HepG2 (cell line): ENCODE data around the gene SLC66A3. TPM values are rescaled to one million over a fixed set of nuclear protein-coding genes. Genes with fewer than 3 reads are reported as not detected.

ENCODE experiments used
- ETV6 ChIP-seq: sonication (generic); formaldehyde crosslinking; conservative IDR thresholded peaks from 2 replicates; pipeline ENCODE4 v1.4.0; 2020; ENCODE audit warnings: missing genetic modification reagents
- GATAD1 ChIP-seq: IDR thresholded peaks from 2 replicates; pipeline ENCODE4 v1.6.1; 2016; ENCODE audit warnings: missing genetic modification reagents, missing compliant biosample characterization
- GLI4 ChIP-seq: sonication (generic); formaldehyde crosslinking; IDR thresholded peaks from 2 replicates; pipeline ENCODE4 v1.5.1; 2020; ENCODE audit warnings: missing genetic modification reagents, mild to moderate bottlenecking, moderate library complexity, borderline replicate concordance
- GMEB1 ChIP-seq: sonication (generic); formaldehyde crosslinking; IDR thresholded peaks from 2 replicates; pipeline ENCODE4 v1.5.1; 2020; ENCODE audit warnings: missing genetic modification reagents, mild to moderate bottlenecking, borderline replicate concordance
- GZF1 ChIP-seq: sonication (generic); formaldehyde crosslinking; IDR thresholded peaks from 2 replicates; pipeline ENCODE4 v1.5.1; 2020; ENCODE audit warnings: mild to moderate bottlenecking, missing genetic modification reagents
- HOXA7 ChIP-seq: sonication (generic); formaldehyde crosslinking; IDR thresholded peaks from 2 replicates; pipeline ENCODE4 v1.8.1; 2022; ENCODE audit warnings: mild to moderate bottlenecking, missing genetic modification reagents, moderate library complexity
- KDM3A ChIP-seq: IDR thresholded peaks from 2 replicates; pipeline ENCODE4 v1.6.1; 2018; ENCODE audit warnings: low read depth, missing compliant biosample characterization
- RFX5 ChIP-seq: IDR thresholded peaks from 2 replicates; pipeline ENCODE4 v1.6.1; 2011; ENCODE audit warnings: low read depth, low read length, improper control_type of control experiment
- SNAPC2 ChIP-seq: sonication (generic); formaldehyde crosslinking; IDR thresholded peaks from 2 replicates; pipeline ENCODE4 v1.8.1; 2022; ENCODE audit warnings: mild to moderate bottlenecking, missing genetic modification reagents
- SRY ChIP-seq: sonication (generic); formaldehyde crosslinking; IDR thresholded peaks from 2 replicates; pipeline ENCODE4 v1.8.0; 2022; ENCODE audit warnings: mild to moderate bottlenecking, missing genetic modification reagents
- TOE1 ChIP-seq: sonication (generic); formaldehyde crosslinking; IDR thresholded peaks from 2 replicates; pipeline ENCODE4 v1.4.0; 2020; ENCODE audit warnings: mild to moderate bottlenecking, missing genetic modification reagents
- ZFP90 ChIP-seq: sonication (generic); formaldehyde crosslinking; IDR thresholded peaks from 2 replicates; pipeline ENCODE4 v1.8.0; 2022; ENCODE audit warnings: missing genetic modification reagents, mild to moderate bottlenecking, inconsistent platforms, borderline replicate concordance
- ZNF879 ChIP-seq: sonication (generic); formaldehyde crosslinking; IDR thresholded peaks from 2 replicates; pipeline ENCODE4 v1.8.1; 2023; ENCODE audit warnings: missing genetic modification reagents
- polyA plus RNA-seq, 8 experiments: library from polyadenylated mRNA; depleted of rRNA in 3 of 8; stranded (reverse) in 7 of 8; unstranded in 1 of 8; fragments of >200 nt; fragmentation: Illumina TruSeq in 4 of 8; extraction: Trizol in 4 of 8; gene quantifications; 2 replicates each; pipeline versions ENCODE4 v1.2.1 to v1.2.3, GENCODE V29; 2011 to 2016; ENCODE audit warnings: low read depth in 4 of 8, missing spikeins in 1 of 8, mixed read lengths in 1 of 8; ENCODE audit not compliant: insufficient read depth in 1 of 8
- total RNA-seq, 5 experiments: library from RNA; depleted of rRNA; stranded (reverse); fragments of >200 nt; fragmentation: Illumina TruSeq; extraction: Trizol; gene quantifications; 2 replicates each; pipeline ENCODE4 v1.2.3, GENCODE V29; 2016; ENCODE audit warnings: low read depth in 1 of 5
- TF ChIP-seq, protein P1 (sequence below): sonication (generic); formaldehyde crosslinking; IDR thresholded peaks from 2 replicates; pipeline ENCODE4 v1.8.1; 2023; ENCODE audit warnings: missing genetic modification reagents, inconsistent platforms, borderline replicate concordance
- TF ChIP-seq, protein P2 (sequence below): IDR thresholded peaks from 2 replicates; pipeline ENCODE4 v1.6.1; 2016; ENCODE audit warnings: missing compliant biosample characterization, missing genetic modification reagents, borderline replicate concordance
- TF ChIP-seq, protein P3 (sequence below): IDR thresholded peaks from 2 replicates; pipeline ENCODE4 v1.6.1; 2016; ENCODE audit warnings: missing compliant biosample characterization, missing genetic modification reagents, borderline replicate concordance
- TF ChIP-seq, protein P4 (sequence below): sonication (generic); formaldehyde crosslinking; IDR thresholded peaks from 2 replicates; pipeline ENCODE4 v1.5.1; 2020; ENCODE audit warnings: mild to moderate bottlenecking, missing genetic modification reagents, borderline replicate concordance

The SLC66A3 gene
- total and polyA plus RNA-seq, 2 of the 13 experiments (the other 11 are each of a cell fraction or from before 2014, with no cell fraction given), result 2.2 to 3.7 TPM

DNA sequence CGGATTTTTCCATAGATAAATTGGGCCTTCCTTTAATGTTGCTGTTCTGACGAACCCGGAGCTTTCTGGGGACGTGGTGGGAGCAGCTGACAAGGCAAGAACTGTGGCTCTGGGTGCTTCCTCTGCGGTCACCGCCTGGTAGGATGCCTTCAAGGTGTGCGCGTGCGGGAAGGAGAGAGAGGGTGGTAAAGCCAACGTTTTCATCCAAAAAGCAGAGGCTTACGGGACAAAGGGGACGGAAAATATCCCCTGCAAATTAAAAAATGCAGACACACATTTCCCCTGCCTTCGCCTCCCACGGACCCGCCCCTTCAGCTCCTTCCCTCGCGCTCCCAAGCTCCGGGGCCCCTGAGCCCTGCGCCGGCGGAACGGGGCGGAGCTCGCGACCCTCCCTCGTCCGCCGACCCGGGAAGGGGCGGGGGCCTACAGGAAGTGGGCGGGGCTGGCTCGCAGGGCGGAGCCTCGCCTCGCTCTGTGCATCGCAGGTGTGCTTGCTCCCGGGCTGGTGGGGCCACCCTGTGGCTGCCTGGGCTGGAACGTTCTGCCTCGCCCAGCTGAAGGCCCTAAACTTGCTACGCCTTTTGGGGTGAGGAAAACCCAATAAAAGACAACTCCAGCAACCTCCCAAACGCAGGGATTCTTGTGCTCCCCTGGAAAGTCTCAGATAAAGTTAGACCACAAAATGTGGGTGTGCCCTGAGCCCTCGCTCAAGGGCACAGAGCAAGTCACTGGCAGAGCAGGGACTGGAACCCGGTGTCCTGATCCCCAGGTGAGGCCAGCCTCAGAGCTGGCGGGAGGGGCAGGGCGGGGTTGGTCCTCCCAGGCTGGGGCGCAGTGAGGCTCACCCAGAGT, 25.4 kb upstream of the SLC66A3 start (continued):
- TF ChIP-seq GZF1, result no peak; the same call in 1 of the 2 replicates
- no peak for TF ChIP-seq RFX5
- TF ChIP-seq ETV6, result peak; percentile 73
- TF ChIP-seq, protein P1, sequence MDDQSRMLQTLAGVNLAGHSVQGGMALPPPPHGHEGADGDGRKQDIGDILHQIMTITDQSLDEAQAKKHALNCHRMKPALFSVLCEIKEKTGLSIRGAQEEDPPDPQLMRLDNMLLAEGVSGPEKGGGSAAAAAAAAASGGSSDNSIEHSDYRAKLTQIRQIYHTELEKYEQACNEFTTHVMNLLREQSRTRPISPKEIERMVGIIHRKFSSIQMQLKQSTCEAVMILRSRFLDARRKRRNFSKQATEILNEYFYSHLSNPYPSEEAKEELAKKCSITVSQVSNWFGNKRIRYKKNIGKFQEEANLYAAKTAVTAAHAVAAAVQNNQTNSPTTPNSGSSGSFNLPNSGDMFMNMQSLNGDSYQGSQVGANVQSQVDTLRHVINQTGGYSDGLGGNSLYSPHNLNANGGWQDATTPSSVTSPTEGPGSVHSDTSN, result peak; percentile 30; the same call in 1 of the 2 replicates
- peak; percentile 68; the same call in 1 of the 2 replicates for TF ChIP-seq GMEB1 (CRISPR knock-in tag)
- TF ChIP-seq GLI4 (CRISPR knock-in tag), result no peak
- TF ChIP-seq GATAD1 (CRISPR knock-in tag), result peak; percentile 61; the same call in 1 of the 2 replicates
- no peak for TF ChIP-seq SNAPC2 (CRISPR knock-in tag)
- peak; percentile 67; the same call in 1 of the 2 replicates for TF ChIP-seq KDM3A (CRISPR knock-in tag)
- peak; percentile 59; the same call in 1 of the 2 replicates for TF ChIP-seq HOXA7 (CRISPR knock-in tag)
- TF ChIP-seq, protein P2, sequence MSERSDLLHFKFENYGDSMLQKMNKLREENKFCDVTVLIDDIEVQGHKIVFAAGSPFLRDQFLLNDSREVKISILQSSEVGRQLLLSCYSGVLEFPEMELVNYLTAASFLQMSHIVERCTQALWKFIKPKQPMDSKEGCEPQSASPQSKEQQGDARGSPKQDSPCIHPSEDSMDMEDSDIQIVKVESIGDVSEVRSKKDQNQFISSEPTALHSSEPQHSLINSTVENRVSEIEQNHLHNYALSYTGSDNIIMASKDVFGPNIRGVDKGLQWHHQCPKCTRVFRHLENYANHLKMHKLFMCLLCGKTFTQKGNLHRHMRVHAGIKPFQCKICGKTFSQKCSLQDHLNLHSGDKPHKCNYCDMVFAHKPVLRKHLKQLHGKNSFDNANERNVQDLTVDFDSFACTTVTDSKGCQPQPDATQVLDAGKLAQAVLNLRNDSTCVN (CRISPR knock-in tag), result 0 out of 2 replicates have a peak, but pooled peaks have one; percentile 76
- no peak for TF ChIP-seq ZNF879 (CRISPR knock-in tag)
- TF ChIP-seq, protein P3, sequence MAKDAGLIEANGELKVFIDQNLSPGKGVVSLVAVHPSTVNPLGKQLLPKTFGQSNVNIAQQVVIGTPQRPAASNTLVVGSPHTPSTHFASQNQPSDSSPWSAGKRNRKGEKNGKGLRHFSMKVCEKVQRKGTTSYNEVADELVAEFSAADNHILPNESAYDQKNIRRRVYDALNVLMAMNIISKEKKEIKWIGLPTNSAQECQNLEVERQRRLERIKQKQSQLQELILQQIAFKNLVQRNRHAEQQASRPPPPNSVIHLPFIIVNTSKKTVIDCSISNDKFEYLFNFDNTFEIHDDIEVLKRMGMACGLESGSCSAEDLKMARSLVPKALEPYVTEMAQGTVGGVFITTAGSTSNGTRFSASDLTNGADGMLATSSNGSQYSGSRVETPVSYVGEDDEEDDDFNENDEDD (CRISPR knock-in tag), result no peak; the same call in 1 of the 2 replicates
- peak; percentile 65; the same call in 1 of the 2 replicates for TF ChIP-seq SRY (CRISPR knock-in tag)
- TF ChIP-seq, protein P4, sequence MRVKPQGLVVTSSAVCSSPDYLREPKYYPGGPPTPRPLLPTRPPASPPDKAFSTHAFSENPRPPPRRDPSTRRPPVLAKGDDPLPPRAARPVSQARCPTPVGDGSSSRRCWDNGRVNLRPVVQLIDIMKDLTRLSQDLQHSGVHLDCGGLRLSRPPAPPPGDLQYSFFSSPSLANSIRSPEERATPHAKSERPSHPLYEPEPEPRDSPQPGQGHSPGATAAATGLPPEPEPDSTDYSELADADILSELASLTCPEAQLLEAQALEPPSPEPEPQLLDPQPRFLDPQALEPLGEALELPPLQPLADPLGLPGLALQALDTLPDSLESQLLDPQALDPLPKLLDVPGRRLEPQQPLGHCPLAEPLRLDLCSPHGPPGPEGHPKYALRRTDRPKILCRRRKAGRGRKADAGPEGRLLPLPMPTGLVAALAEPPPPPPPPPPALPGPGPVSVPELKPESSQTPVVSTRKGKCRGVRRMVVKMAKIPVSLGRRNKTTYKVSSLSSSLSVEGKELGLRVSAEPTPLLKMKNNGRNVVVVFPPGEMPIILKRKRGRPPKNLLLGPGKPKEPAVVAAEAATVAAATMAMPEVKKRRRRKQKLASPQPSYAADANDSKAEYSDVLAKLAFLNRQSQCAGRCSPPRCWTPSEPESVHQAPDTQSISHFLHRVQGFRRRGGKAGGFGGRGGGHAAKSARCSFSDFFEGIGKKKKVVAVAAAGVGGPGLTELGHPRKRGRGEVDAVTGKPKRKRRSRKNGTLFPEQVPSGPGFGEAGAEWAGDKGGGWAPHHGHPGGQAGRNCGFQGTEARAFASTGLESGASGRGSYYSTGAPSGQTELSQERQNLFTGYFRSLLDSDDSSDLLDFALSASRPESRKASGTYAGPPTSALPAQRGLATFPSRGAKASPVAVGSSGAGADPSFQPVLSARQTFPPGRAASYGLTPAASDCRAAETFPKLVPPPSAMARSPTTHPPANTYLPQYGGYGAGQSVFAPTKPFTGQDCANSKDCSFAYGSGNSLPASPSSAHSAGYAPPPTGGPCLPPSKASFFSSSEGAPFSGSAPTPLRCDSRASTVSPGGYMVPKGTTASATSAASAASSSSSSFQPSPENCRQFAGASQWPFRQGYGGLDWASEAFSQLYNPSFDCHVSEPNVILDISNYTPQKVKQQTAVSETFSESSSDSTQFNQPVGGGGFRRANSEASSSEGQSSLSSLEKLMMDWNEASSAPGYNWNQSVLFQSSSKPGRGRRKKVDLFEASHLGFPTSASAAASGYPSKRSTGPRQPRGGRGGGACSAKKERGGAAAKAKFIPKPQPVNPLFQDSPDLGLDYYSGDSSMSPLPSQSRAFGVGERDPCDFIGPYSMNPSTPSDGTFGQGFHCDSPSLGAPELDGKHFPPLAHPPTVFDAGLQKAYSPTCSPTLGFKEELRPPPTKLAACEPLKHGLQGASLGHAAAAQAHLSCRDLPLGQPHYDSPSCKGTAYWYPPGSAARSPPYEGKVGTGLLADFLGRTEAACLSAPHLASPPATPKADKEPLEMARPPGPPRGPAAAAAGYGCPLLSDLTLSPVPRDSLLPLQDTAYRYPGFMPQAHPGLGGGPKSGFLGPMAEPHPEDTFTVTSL, result no peak; the same call in 1 of the 2 replicates
- TF ChIP-seq TOE1 (CRISPR knock-in tag), result peak; percentile 56; the same call in 1 of the 2 replicates
- TF ChIP-seq ZFP90, result peak; percentile 93
